ENCODE data around the gene NEK5.

- TF ChIP-seq CTCF (conservative IDR thresholded peaks at IDR 0.05) (no peak), EZH2 (IDR thresholded peaks at IDR 0.05; ENCODE audit: low read depth) (no peak)
Measured at GRCh38 chr13:52012512-52012836, 116.4 kb downstream of the NEK5 start.
